Body of pancreas (tissue), 4 donors: Measurements from ENCODE around the gene AOAH. TPM values are rescaled to one million over a fixed set of nuclear protein-coding genes. Genes with fewer than 3 reads are reported as not detected.

ENCODE experiments used
- ATAC-seq: fragments of 150-250 bp; one replicate; pipeline ENCODE4 v1.9.1; 2016
- DNase-seq, 4 donors: peaks; one replicate each; pipeline ENCODE4 v3.0.0-alpha.2; 2019
- H3K27ac ChIP-seq, 4 donors: fragments of 200-600 bp; sonication (generic); 1 replicate in 3 of 4; 2 replicates in 1 of 4; pipeline versions ENCODE4 v1.5.1 to v1.6.1; 2016 to 2019; ENCODE audit warnings: mild to moderate bottlenecking in 1 of 4, mixed read lengths in 1 of 4, moderate library complexity in 1 of 4
- H3K27me3 ChIP-seq, 2 donors: fragments of 200-600 bp; sonication (generic); one replicate each; pipeline ENCODE4 v1.6.0; 2016; ENCODE audit warnings: mild to moderate bottlenecking in 1 of 2
- H3K36me3 ChIP-seq, 2 donors: fragments of 200-600 bp; sonication (generic); replicated peaks in 1 of 2; 2 replicates each; pipeline ENCODE4 v1.5.1; 2016; ENCODE audit warnings: low read depth in 2 of 2; ENCODE audit not compliant: insufficient read depth in 1 of 2
- H3K4me1 ChIP-seq: fragments of 200-600 bp; sonication (generic); one replicate; pipeline ENCODE4 v1.6.0; 2016
- H3K4me3 ChIP-seq, 2 donors: fragments of 200-600 bp; sonication (generic); 1 replicate in 1 of 2; 2 replicates in 1 of 2; pipeline ENCODE4 v1.5.1; 2016 to 2019
- H3K9me3 ChIP-seq, 3 donors: fragments of 200-600 bp; sonication (generic); 1 replicate in 2 of 3; 2 replicates in 1 of 3; pipeline ENCODE4 v1.5.1; 2016
- POLR2A ChIP-seq, 3 donors: fragments of 450-650 bp; IDR thresholded peaks; one replicate each; pipeline ENCODE4 v1.6.1; 2016; ENCODE audit warnings: antibody characterized with exemption in 3 of 3, mild to moderate bottlenecking in 2 of 3
- WGBS, 2 donors: methylation state at CpG; one replicate each; pipeline ENCODE4 v1.1.5; 2017; 5-methylcytosine and 5-hydroxymethylcytosine counted together
- intact Hi-C: fragments of 100-400 bp; cut with DNase I; formaldehyde crosslinking; loops from one replicate; pipeline ENCODE4 v1.15.1; 2023
- total RNA-seq, 2 donors: library from RNA; depleted of rRNA; stranded (reverse); fragments of >200 nt; gene quantifications; one replicate each; pipeline ENCODE4 v1.1.0, GENCODE V29; 2016
- TF ChIP-seq, protein P1 (sequence below), 7 experiments: fragments of 450-650 bp in 4 of 7; fragments of 200-600 bp in 3 of 7; sonication (generic) in 3 of 7; IDR thresholded peaks; one replicate each; pipeline ENCODE4 v1.5.1; 2016 to 2019; ENCODE audit warnings: antibody characterized with exemption in 7 of 7

Gene AOAH
- total RNA-seq, 2 donors from 2014 or later = 4.9 to 6.2 TPM

- Histone ChIP-seq H3K9me3 (no peaks in the 10 kb centered on the region), H3K27ac (no peak overlapping the region), H3K4me1 (peaks cover under 1% of the 10 kb centered on the region), H3K36me3 (no peaks in the 10 kb centered on the region), H3K27me3 (no peaks in the 10 kb centered on the region), H3K4me3 (no peak overlapping the region)
- DNase-seq (no peak), ATAC-seq (no peak)
- TF ChIP-seq, protein P1, sequence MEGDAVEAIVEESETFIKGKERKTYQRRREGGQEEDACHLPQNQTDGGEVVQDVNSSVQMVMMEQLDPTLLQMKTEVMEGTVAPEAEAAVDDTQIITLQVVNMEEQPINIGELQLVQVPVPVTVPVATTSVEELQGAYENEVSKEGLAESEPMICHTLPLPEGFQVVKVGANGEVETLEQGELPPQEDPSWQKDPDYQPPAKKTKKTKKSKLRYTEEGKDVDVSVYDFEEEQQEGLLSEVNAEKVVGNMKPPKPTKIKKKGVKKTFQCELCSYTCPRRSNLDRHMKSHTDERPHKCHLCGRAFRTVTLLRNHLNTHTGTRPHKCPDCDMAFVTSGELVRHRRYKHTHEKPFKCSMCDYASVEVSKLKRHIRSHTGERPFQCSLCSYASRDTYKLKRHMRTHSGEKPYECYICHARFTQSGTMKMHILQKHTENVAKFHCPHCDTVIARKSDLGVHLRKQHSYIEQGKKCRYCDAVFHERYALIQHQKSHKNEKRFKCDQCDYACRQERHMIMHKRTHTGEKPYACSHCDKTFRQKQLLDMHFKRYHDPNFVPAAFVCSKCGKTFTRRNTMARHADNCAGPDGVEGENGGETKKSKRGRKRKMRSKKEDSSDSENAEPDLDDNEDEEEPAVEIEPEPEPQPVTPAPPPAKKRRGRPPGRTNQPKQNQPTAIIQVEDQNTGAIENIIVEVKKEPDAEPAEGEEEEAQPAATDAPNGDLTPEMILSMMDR (IDR thresholded peaks at IDR 0.05) = no peak
- no peak for TF ChIP-seq POLR2A (IDR thresholded peaks at IDR 0.05)
- 70 to 78% methylated on average over 12 of the region's 12 CpGs for WGBS, 2 donors
- intact Hi-C loops = no loop called here
Observed at GRCh38 chr7:36606153-36606975, 117.9 kb downstream of the AOAH start.

- WGBS, 2 donors = 62 to 65% methylated on average over 7 of the region's 7 CpGs
- Histone ChIP-seq H3K4me3 (no peak overlapping the region), H3K27ac (peak overlapping the region in 1 of 4 donors; percentile 27), H3K27me3 (no peaks in the 10 kb centered on the region), H3K4me1 (peaks cover 10% of the 10 kb centered on the region), H3K36me3 (no peaks in the 10 kb centered on the region), H3K9me3 (no peaks in the 10 kb centered on the region)
- no peak for TF ChIP-seq POLR2A (IDR thresholded peaks at IDR 0.05)
- no peak for DNase-seq
- no peak for ATAC-seq
- intact Hi-C loops = no loop called here
Observed at GRCh38 chr7:36605261-36606051, 118.8 kb downstream of the AOAH start.

DNA sequence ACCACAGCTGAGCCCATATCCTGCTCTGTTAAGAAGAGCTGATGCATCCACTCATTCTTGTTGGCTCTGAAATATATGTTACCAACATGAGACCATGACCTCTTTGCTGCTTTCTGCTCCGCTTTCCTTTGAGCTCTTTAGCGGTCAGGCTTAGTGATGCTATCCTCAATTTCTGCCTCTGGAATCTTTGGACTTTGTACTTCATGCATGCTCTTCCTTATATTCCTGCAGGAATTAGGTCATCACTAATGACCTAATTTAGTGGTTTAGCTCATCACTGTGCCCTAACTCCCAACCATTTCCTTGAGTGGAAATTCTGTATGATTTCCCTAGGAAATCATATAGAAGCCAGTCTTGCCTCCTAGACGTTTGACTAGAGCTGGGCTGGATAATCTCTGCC, 119.5 kb downstream of the AOAH start:
- H3K9me3 ChIP-seq = no peaks in the 10 kb centered on the region
- no peak overlapping the region for H3K4me3 ChIP-seq
- H3K36me3 ChIP-seq = no peaks in the 10 kb centered on the region
- no peaks in the 10 kb centered on the region for H3K27me3 ChIP-seq
- intact Hi-C loops = no loop called here
- H3K27ac ChIP-seq = peak overlapping the region in 1 of 4 donors; percentile 27
- no peak for DNase-seq
- TF ChIP-seq POLR2A (IDR thresholded peaks at IDR 0.05) = no peak
- TF ChIP-seq, protein P1 (IDR thresholded peaks at IDR 0.05) = no peak
- H3K4me1 ChIP-seq = peaks cover 12% of the 10 kb centered on the region
- 73 to 84% methylated on average over 3 of the region's 3 CpGs for WGBS, 2 donors
- ATAC-seq = peak; percentile 31

DNA sequence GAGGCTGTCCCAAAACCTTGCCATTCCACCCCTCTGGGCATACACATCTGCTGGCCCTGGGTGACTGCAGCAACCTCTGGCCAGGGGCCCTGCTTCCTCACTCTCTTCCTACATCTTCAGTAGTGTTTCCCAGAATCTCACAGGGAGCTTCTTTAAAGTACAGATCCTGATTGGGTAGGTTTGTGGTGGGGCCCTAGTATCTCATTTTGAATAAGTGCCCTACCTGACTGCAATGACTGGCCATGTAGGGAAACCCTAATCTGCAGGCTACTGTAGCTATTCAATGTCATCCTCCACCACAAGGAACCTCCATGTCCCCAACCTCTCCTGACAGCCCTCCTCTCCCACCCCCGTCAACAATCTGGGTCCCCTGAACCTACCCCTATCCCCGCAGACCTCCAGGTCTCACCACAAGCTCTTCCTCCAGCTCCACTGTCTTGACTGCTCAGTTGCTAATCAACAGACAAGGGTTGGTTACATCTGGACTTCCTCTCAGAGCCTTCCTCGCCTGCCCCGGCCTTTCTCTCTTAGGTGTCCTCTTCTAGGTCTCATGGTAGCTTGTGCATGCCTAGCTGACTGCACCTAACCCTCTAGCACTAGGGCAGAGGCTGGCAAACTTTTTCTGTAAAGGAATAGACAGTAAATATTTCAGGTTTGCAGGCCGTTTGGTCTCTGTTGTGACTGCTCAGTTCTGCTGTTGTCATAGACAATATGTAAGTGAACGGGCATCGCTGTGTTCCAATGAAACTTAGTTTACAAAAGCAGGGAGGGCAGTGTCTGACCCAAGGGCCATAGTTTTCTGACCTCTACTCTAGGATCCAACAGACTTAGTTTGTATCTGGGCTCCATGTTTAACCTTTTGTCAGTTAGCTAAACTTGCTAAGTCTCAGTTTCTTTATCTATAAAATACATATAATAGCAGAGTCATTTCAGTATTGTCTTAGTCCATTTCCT, 121.1 kb downstream of the AOAH start:
- Histone ChIP-seq H3K4me3 (no peak overlapping the region), H3K27ac (no peak overlapping the region), H3K36me3 (no peaks in the 10 kb centered on the region), H3K27me3 (no peaks in the 10 kb centered on the region), H3K4me1 (peaks cover 12% of the 10 kb centered on the region), H3K9me3 (no peaks in the 10 kb centered on the region)
- no peak for TF ChIP-seq POLR2A (IDR thresholded peaks at IDR 0.05)
- TF ChIP-seq, protein P1 (IDR thresholded peaks at IDR 0.05) = no peak
- intact Hi-C loops = no loop called here
- no peak for ATAC-seq
- WGBS, 2 donors = 72 to 91% methylated on average over 7 of the region's 7 CpGs
- DNase-seq = no peak
